Measurements from ENCODE around the gene MRPS11. TPM values are rescaled to one million over a fixed set of nuclear protein-coding genes. Genes with fewer than 3 reads are reported as not detected.

MRPS11 gene
- total RNA-seq (2021; ENCODE audit: unreplicated experiment) (47.4 TPM), Bru-seq, nascent RNA (percentile 72 among the genes with signal in this experiment), BruChase-seq, experiment 1, labeled RNA remaining after a 6-hour chase (percentile 79 among the genes with signal in this experiment), BruChase-seq, experiment 2, labeled RNA remaining after a 2-hour chase (percentile 82 among the genes with signal in this experiment)
- polyA plus RNA-seq (2012): 42.6 and 43.2 TPM in 2 replicates
- long read RNA-seq, transcript MRPS11-201 (6 exons, 3,644 nt): major isoform, 16 of 34 reads
- long read RNA-seq, partial matches to known transcripts: 0 of 34 reads
- long read RNA-seq, other reads (novel, unspliced or antisense): 15 of 34 reads

DNA sequence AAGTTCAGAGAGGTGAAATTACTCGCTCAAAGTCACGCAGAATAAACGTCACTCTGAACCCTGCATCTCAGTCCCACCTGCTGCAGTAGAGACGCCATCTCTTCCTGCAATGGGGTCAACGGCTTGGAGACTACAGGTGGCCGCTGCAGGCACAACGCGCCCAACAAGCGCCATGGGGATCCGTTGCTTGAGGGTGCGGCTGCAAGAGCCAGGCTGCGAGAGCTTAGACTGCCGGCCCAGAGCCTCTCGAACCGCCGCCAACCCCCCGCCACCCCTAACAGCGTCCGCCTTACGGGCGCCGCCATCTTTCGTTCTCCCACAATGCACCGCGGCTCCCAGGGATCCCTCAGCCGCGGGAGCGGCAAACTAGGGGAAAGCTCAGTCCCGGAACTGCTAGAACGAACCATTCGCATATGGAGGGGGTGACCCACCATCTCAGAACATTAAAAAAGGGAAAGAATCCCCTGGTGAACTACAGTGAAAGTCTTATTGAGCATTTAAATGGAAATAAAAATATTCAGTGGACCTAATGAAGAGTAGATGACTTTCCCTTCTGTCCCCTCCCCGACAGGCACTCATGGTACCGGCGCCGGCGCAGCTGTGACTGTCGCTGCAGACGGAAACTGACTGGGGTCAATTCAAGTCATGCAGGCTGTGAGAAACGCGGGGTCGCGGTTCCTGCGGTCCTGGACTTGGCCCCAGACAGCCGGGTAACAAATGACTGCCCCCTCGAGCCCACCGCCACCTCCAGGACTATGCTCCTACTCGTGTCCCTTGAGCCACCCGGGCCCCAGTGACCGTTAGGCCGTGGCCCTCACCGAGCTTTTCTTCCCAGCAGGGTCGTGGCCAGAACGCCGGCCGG is at the start of gene MRPS11, which contains the start of gene MRPL46:
Gene MRPS11, plus strand, starts transcription at position 636 of the 862 bp plus-strand sequence. Its CDS starts 10 bp downstream, at position 646.
Gene MRPL46, minus strand, starts transcription at position 316 of the 862 bp plus-strand sequence. Its CDS starts 11 bp downstream, at position 305.
- H3K79me2 ChIP-seq (ENCODE audit: insufficient read depth, low read length): peaks cover 60% of the 10 kb centered on the region
- TF ChIP-seq ZNF274 (IDR thresholded peaks at IDR 0.05; ENCODE audit: low read depth, low read length): no peak
- peak; percentile 54 for TF ChIP-seq TCF7L2 (IDR thresholded peaks at IDR 0.05; ENCODE audit: borderline replicate concordance, extremely low read depth, insufficient read depth, insufficient read length)
- peak; percentile 56; the same call in 1 of the 2 replicates for TF ChIP-seq ZFX (IDR thresholded peaks at IDR 0.05)
- TF ChIP-seq ELF1 (IDR thresholded peaks at IDR 0.05; ENCODE audit: borderline replicate concordance, low read depth): peak; percentile 80
- TF ChIP-seq POLR2A (IDR thresholded peaks at IDR 0.05; ENCODE audit: borderline replicate concordance, extremely low read depth, insufficient read depth, insufficient read length): peak; percentile 37
- TF ChIP-seq SRF (IDR thresholded peaks at IDR 0.05; ENCODE audit: low read depth): peak; percentile 56; the same call in 1 of the 2 replicates
- peak; percentile 70 for TF ChIP-seq POLR2AphosphoS5 (IDR thresholded peaks at IDR 0.05; ENCODE audit: low read depth, low read length)
- TF ChIP-seq, protein P1, sequence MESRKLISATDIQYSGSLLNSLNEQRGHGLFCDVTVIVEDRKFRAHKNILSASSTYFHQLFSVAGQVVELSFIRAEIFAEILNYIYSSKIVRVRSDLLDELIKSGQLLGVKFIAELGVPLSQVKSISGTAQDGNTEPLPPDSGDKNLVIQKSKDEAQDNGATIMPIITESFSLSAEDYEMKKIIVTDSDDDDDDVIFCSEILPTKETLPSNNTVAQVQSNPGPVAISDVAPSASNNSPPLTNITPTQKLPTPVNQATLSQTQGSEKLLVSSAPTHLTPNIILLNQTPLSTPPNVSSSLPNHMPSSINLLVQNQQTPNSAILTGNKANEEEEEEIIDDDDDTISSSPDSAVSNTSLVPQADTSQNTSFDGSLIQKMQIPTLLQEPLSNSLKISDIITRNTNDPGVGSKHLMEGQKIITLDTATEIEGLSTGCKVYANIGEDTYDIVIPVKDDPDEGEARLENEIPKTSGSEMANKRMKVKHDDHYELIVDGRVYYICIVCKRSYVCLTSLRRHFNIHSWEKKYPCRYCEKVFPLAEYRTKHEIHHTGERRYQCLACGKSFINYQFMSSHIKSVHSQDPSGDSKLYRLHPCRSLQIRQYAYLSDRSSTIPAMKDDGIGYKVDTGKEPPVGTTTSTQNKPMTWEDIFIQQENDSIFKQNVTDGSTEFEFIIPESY (IDR thresholded peaks at IDR 0.05; ENCODE audit: extremely low read depth, insufficient replicate concordance, low read length): no peak
- peak; percentile 81 for TF ChIP-seq JUND (IDR thresholded peaks at IDR 0.05)
- no peak for TF ChIP-seq CEBPB (IDR thresholded peaks at IDR 0.05; ENCODE audit: low read depth)
- TF ChIP-seq YY1 (IDR thresholded peaks at IDR 0.05; ENCODE audit: extremely low read depth, insufficient replicate concordance, low read depth, low read length): peak; percentile 98
- TF ChIP-seq, protein P2, sequence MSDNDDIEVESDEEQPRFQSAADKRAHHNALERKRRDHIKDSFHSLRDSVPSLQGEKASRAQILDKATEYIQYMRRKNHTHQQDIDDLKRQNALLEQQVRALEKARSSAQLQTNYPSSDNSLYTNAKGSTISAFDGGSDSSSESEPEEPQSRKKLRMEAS (IDR thresholded peaks at IDR 0.05): peak; percentile 79
- peak; percentile 44; the same call in 1 of the 2 replicates for TF ChIP-seq EGR1 (IDR thresholded peaks at IDR 0.05; ENCODE audit: low read depth)
- ChIA-PET RAD21 (ENCODE audit: low non-redundant PET in 1 of 2, low total read pairs in 2 of 2, uncharacterized antibody in 2 of 2, unreplicated experiment in 2 of 2) (no interaction called here), POLR2A (interaction anchor here (1.0 to 1.2 kb wide), 3 partner anchors 13 to 171 kb away, joined by 3 to 6 read pairs (median 4); partner anchors contain the start of genes AEN and ISG20), CTCF (interaction anchor here (0.6 to 3.3 kb wide), 5 partner anchors 13 to 193 kb away, joined by 3 to 17 read pairs (median 5); no protein-coding TSS in a partner anchor)
- peak; percentile 81 for DNase-seq (ENCODE audit: low read depth, low spot score)
- peak within 1 kb of the TSS; percentile 77 for H3K27ac ChIP-seq (ENCODE audit: low read depth, low read length)
- H3K9me2 ChIP-seq (ENCODE audit: insufficient read depth): no peaks in the 10 kb centered on the region
- H3K4me2 ChIP-seq (ENCODE audit: low read length): peak within 1 kb of the TSS; percentile 96
- H3K4me3 ChIP-seq (replicated peaks in 1 of 2; ENCODE audit: low read depth in 1 of 2, low read length in 2 of 2): peak within 1 kb of the TSS; percentile 91 to 92
- peak within 1 kb of the TSS; percentile 94 for H3K9ac ChIP-seq (ENCODE audit: low read length)
- intact Hi-C loops (cut with micrococcal nuclease): loop anchor here (1.0 kb wide), 1 partner anchor 79 kb away; the partner anchor contains the start of gene DET1
- ATAC-seq: peak; percentile 87
- H3K4me1 ChIP-seq (ENCODE audit: control insufficient read depth in 1 of 2, insufficient read depth in 2 of 2, low read length in 2 of 2): peaks cover 13 to 17% of the 10 kb centered on the region in 2 experiments
- H2AFZ ChIP-seq (ENCODE audit: low read depth, low read length, poor library complexity, severe bottlenecking): peak within 1 kb of the TSS; percentile 57
- BruUV-seq (replicated peaks): no TSS peak
- H3K27me3 ChIP-seq (ENCODE audit: insufficient read depth, low read length): no peaks in the 10 kb centered on the region
- H3K36me3 ChIP-seq (ENCODE audit: control insufficient read depth in 1 of 2, insufficient read depth in 2 of 2, low read length in 2 of 2): peaks cover 14 to 22% of the 10 kb centered on the region in 2 experiments; a peak in 2 of 4 replicates
- no peaks in the 10 kb centered on the region for H4K20me1 ChIP-seq (ENCODE audit: insufficient read depth)
- H3K9me3 ChIP-seq (ENCODE audit: control insufficient read depth in 1 of 2, insufficient read depth in 1 of 2, low read depth in 1 of 2, low read length in 2 of 2): no peaks in the 10 kb centered on the region

Measured in HCT116 (cell line).